HG03520 (cell line): ENCODE results near the gene LRGUK.
"Not testable (repeated sequence)": the region's sequence is repeated elsewhere in the genome, so short reads cannot be mapped to it uniquely, and the experiment has no call there.

ENCODE experiments used
- ATAC-seq: cut with Tn5 transposase; IDR thresholded peaks from one replicate; pipeline ENCODE4 v1.9.1; 2021; ENCODE audit warnings: mild to moderate bottlenecking, moderate library complexity; ENCODE audit not compliant: unreplicated experiment

The LRGUK gene

DNA sequence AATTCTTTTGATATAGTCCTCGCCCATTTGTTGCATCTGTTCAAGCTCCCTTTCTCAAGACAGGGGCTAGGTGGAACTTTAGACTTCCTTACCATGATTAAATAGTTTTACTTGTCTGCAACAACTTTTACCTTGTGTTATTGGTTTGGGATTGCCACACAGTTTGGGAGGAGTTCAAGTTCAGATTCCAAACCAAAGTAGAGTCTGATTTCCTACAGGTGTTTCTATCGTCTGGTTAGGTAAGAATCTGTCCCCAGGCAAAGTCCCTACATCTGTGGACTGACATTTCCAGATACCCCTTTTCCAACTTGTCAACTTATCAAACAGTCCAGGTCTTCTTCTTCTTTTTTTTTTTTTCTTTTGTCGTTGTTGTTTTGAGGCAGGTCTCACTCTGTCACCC, 93.1 kb downstream of the LRGUK start:
- ATAC-seq: no peak

DNA sequence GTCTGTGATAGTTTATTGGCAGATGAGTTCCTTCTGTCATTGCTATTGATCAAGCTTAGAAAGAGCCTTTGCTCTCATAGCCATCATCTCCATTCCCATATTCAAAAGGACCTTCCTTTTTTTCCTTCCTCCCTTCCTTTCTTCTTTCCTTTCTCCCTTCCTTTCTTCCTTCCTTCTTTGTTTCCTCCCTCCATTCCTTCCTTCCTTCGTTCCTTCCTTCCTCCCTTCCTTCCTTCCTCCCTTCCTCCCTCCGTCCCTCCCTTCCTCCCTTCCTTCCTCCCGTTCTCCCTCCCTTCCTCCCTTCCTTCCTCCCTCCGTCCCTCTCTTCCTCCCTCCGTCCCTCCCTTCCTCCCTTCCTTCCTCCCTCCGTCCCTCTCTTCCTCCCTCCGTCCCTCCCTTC, 104.2 kb downstream of the LRGUK start:
- ATAC-seq: not testable (repeated sequence)

DNA sequence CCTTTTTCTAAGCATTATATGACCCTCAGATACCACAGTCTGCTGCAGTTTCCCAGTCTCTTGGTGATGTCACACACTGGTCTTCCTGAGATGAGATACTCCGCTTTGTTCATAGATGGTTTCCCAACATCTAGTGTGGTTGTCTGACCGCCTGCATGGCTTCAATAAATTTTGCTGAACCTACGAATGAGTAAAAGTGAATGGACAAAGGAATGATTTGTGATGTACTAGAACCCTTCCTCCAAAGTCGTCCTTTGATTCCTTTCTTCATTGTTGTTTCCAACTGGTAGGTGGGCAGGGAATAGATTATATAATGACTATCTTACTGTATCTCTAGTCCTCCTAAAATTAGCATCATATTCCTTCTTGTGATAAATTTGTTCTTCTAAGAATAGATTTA, 107.1 kb downstream of the LRGUK start:
- ATAC-seq: no peak

DNA sequence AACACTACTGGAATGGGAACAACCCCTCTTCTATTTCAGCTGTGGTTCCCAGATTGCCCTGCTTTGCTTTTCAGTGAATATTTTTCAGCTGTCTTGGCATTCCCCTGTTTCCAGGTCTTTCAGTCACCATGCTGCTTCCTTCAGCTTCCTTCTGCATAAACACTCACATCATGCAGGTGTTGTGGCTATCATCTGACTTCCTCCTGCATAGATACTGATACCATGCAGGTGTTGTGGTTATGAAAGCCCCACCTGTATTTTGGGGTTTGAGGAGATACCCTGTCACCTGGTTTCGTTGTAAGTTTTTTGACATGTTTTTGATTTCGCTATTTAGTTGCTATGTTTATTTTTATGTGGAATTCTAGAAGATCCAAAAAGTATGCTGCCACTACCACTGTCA, 118.1 kb downstream of the LRGUK start:
- no peak for ATAC-seq

DNA sequence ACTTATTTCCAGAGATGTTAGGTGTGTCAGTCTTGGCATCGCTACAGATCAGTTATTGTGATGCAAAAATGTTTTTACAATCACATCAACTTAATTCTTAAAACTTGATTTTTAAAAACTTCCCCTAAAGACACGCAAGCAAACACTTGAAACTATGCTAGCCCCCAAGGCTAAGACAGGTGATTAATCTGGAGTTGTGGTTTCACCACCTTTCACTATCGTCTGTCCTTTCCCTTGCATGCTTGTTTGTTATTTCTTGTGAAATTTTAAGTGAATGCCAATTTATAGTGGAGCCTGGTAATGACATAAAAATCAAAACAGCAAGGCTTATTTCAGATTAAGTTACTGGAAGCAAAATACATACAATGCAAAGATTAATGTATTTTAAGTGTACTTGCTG, 119.2 kb downstream of the LRGUK start:
- ATAC-seq: no peak

DNA sequence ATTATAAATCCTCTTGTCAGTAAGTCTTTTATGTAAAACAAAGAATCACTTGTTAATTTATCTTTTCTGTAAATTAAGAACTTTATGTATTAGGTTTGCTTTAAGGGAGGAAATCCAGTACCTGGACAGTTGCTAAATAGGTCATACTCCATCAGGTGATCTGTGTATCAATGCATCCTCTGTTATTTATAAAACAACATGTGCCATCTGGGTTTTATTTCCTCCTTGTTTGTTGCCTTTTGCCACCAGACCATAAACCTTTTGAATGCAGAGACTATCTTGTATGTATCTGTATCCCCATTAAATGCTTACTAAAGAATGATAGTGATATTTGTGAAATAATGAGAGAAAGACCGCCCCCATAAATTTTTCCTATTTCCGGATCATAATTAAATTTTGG, 119.6 kb downstream of the LRGUK start:
- ATAC-seq: no peak

DNA sequence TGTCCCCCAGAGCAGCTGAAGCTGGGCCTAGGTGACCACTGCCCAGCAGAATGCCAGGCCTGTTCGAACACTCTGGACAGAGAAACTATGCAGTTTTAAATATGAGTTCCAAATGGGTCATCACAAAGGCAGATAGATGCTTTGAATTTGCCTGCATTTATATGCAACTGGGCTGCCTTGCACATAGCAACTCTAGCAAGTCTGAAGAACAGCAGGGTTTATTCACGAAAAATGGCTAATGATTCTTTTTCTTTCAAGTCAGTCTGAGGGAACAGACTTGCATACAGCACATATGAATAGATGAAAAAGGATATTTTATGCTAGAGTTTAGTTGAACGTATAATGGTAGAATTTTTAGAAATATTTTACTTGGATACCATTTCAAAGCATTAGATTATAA, 121.1 kb downstream of the LRGUK start:
- ATAC-seq: no peak

DNA sequence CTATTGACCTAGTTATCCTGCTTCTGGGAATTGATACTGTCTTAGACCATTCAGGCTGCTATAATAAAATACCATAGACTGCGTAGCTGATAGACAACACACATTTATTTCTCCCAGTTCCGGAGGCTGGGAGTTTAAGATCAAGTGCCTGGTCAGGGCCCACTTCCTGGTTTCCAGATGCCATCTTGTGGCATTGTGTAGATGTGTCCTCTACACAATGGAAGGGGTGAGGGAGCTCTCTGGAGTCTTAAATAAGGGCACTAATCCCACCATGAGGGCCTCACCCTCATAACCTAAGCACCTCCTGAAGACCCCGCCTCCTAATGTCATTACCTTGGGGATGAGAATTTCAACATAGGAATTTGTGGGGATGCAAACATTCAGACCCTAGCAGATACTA, 127.2 kb downstream of the LRGUK start:
- ATAC-seq: no peak

DNA sequence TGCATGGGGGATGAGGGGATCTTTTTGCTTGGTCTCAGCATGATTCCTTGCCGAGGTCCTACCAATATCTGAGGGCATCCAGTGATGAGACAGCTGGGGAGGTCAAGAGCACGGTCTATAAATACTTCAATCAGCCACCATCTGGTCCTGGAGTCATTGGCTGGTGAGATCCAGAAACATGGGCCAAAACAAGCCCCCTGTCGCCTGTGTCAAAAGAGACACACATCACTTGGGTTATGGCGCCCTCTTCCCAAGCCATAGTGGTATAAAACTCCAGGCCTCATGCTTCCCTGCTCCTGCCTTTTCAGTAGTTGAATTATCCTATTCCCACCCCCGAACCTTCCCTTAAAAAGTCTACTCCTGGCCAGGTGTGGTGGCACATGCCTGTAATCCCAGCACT, 128.7 kb downstream of the LRGUK start:
- ATAC-seq: no peak

DNA sequence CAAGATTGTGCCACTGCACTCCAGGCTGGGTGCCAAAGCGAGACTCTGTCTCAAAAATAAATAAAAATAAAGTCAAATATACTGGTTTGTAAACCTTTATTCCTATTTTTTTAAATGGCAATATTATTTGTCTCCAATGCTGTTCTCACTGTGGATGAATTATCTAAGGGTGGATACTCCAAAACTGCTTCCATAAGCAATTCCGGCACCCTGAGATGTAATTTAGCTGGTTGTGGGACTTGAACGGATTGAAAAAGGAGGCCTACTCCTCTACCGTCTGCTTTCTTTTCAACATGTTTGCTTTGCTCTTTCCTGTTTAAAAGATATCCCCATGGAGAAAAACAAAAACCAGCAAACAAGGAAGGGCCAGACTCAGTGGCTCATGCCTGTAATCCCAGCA, 135.2 kb downstream of the LRGUK start:
- ATAC-seq: no peak

DNA sequence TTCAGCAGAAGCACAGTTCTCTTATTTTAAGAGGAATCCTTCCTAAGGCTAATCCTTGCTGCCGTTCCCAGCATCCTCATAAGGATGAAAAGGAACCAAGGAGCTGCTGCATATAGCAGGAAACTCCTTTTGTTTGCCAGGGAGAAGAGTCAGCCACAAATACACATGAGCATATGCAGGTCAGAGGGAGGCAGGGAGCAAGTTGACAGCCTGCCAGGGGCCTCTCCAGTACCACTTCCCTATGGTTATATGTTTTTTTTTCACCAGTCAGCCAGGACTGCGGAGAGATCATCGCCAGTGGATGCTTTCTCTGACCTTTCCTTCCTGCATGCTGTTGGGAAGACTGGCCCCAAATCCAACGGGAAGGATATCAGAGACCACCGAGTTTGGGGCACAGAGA, 149.8 kb downstream of the LRGUK start:
- ATAC-seq: no peak

DNA sequence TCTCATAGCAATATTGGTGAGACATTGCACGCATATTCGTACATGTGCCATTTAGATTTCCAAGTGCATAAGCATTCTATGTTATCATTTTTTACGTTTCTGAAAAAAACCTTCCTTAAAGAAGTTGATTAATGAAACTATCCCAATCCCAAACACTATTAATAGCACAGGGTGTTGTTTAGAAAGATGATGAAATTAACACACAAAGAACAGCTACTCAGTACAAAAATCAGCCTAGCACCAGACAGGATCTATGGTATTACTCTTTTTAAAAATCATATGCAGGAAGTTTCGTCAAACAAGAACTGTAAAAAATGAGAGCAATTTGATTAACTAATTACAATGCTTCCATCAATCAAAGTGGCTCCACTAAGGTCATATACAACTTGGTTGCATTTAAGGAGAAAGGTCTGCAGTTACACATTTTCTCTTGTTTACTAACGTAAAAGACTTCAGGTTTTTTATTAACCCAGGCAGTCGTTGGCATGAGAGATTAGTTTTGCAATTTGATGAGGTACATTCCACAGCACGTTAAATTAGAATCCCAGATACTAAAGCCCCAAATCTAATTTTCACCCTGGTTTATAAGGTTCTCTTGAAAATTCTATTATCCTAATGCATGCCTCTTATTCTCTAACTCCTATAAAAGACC, 151.5 kb downstream of the LRGUK start:
- ATAC-seq: no peak

DNA sequence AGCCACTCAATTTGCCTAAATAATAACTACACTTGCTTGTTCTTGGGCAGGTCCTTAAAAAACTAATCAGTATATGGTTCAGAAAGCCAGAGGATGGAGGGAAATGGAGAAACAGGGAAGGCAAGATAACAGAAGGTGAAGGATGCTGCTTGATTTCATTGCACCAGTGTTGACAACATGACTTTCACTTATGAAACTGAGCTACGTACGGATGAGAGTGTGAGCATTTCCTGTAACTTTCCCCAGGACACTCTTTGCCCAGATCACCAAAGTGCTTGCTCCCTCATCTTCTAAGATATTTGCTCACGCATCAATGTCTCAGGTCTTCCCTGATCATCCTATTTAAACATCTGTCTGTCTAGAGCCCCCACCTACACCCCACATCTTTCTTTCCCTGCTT, 152.2 kb downstream of the LRGUK start:
- ATAC-seq: no peak

DNA sequence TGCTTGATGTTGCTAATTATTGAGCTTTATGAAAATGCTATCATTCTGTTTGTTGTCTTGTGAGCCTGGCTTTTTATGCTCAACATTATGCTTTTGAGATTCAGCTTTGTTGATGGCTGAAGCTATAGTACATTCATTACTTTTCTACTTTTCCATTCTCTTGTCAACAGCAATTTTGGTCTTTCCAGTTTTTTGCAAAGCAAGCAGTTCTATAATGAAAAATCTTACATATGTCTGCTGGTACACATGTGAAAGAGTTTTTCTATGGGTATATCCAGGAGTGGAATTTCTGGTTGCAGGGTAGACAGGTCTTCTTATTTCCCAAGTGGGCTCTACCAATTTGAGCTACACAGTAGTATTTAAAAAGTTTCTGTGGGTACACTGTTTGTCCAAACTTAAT, 152.8 kb downstream of the LRGUK start:
- ATAC-seq: no peak

DNA sequence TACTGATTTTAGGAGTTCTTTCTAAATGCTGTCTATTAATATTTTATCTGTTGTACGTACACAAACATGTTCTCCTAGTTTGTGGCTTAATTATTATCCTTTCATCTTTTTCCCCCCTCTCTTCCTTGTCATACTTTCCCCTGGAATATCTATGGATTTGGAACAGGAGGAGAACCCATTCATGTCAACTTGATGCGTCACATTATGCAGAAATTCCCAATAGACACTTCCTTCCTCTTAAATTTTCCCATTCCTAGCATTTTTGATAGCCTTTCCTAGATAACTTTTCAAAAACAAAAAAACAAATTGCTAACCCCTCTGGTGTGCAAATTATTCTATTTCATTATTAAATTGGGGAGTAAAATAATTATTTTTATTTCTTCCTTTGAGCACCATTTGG, 153.4 kb downstream of the LRGUK start:
- no peak for ATAC-seq

DNA sequence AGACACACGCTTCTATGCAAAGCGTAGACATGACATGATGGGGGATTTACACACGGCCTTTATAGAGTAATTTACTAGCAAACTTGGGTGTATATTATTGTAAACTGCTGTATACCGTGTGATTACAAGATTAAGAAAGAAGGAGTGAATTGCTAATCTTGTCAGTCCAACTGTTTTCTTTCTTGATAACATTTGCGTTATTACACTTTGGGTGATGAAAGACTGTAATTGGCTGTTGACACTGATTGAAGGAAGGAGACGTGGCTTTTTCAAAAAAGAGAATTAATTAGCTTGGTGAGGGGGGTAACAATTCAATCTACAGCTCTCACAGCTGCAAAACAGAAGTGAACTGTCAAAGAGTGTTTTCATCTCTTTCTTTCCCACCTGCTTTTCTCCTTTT, 156.9 kb downstream of the LRGUK start:
- ATAC-seq: no peak

DNA sequence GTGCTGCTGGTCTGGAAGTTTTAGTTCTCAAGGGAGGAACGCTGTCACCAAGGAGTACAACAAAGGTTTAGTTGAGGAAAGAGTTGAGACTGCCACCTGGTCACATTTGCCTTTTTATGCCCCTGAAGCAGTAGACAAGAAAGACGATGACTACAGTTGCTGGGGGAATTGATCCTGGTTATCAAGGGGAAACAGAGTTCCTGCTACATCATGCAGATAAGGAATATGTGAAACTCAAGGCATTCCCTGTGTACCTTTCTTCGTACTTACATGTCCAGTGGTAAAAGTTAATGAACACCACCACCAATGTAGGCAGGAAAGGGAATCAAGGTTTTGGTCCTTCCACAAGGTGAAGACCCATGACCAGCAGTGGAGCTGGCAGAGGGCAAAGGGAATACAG, 157.8 kb downstream of the LRGUK start:
- ATAC-seq: no peak

DNA sequence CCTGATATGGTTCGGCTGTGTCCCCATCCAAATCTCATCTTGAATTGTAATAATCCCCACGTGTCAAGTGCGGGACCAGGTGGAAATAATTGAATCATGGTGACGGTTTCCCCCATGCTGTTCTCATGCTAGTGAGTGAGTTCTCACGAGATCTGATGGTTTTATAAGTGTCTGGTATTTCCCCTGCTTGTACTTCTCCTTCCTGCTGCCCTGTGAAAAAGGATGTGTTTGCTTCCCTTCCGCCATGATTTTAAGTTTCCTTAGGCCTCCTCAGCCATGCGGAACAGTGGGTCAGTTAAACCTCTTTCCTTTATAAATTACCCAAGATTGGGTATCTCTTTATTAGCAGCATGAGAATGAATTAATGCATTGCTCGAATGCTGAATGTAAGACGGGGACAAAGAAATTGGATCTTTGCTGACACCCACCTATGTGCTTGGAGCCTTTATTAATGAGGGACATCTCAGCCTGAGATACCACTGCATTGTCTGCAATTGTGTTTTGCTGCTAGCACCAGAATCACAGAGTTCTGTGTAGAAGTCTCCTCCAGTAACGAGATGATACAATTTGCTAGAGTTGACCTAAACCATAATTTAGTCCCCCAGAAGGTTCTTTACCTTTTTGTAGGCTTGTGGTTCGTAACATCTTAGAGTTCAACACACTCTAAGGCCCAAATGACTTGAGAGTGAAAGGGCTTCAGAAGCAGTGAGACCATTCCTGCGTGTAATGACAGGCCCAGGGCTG, 160.9 kb downstream of the LRGUK start:
- ATAC-seq: no peak

DNA sequence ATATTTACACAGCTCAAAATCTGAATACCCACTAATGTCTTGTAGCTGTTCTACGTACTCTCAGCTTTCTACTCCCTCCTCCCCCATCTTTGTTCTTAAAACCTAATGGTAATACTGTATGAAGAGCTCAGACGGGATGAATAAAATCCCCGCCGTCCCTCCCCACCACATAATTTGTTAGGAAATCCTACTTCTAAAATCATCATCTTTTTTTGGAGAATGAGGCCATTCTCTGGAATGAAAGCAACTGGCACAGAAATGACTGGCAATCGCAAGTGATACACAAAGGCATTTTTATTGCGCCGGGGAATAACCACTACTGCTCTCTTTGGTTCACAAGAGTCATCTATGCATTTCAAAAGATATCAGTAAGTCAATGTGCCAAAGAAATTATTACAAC, 162.3 kb downstream of the LRGUK start:
- ATAC-seq: no peak

DNA sequence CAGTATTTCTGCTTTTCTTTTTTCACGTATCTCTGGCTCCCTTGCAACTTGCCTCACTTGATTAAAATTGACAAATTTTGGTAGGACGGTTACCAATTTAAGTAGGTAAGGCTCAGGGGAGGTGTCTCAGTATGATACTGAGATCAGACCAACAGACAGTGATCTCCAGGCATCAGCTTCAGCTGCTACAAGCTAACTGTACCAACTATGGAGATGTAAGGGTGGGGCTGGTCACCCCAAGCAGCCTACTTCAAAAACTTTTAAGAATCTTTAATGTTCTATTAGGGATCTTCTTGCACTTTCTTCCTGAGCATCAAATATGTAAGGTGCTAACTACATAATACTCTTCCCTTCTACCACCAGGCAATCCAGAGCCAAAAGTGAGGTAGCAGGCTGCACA, 162.7 kb downstream of the LRGUK start:
- ATAC-seq: no peak

DNA sequence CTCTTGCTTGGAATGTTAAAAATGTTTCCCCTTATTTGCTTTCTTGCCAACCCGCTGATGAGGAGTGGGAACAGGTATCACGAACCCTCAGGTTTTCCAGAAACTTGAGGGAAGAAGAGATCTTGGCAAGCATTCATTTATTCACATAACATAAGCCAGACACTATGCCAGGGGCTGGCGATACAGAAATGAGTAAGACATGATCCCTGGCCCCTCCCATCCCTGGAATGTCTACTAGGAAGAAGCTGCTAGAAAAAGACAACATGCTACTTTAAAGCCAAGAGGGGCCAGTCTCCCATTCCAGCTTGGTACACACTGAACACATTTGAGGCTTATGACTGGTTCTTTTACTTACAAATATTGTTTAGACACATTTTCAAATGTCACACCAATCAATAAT, 163.1 kb downstream of the LRGUK start:
- no peak for ATAC-seq

DNA sequence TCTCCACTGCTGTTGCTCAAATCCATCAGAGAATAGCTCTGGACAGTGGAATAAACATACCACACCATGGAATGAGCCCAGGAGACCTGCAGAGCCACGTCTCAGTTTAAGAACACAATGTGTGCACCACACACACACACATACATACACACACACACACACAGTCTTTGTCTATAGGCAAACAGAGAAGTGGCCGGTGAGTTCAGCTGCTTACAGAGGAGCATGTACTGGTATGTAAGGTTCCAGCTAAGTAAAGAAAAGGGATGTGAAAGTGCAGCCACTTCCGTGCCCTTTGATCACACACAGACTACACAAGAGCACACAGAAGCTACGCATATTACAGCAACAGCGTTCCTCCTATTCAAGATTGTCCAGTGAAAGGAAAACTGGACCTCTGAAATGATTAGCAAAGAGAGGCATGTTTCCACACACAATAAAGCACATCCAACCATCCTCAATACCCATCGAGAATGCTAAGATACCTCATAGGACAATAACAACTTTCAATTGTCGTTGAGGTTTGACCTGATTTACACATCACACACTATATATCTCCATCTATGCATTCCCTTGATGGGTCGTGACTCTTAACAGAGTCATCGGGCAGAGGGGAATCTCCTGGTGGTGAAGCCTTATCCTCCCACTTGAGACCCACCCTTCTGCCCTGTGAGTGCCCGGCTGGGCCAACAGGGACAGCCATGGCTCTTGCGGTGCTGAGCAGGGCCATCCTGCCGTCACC, 166.0 kb downstream of the LRGUK start:
- peak; percentile 100 for ATAC-seq
